ENCODE data around the gene GPC3.

GPC3 gene

DNA sequence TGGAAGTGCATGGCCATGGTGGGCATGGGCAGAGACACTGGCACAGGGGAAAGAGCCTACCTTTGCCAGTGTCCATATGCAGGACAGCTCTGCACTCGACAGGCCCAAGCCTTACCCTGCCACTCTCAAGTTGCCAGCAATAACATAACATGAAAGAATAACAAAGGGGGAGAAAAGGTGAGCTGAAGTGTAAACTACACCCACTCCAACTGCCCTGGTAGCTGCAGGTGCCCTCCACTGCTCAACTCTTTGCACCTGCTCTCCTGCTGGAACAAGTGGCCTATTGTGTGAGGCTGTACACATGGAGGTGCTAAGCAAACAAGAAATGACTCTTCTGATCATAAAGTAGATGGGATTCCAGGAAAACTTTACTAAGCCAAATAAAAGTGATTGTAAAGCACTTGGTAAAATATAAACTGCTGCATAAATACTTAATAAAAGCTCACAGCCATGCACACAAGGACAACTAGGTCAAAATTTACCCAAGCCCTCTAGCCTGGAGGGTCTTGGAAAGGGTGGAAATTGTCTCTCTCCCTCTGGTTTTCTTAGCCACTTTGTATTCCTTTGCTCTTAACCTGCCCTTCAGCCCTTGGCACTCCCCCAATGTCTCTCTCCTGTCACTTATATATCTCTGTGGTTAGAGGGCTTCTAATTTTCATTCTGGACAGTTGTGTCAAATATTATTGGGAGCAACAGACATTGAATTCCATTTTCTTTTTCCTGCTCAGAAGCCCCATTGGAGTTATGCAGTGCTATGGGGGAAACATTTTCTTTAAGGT, 308.9 kb downstream of the GPC3 start:
- no peak for DNase-seq

DNA sequence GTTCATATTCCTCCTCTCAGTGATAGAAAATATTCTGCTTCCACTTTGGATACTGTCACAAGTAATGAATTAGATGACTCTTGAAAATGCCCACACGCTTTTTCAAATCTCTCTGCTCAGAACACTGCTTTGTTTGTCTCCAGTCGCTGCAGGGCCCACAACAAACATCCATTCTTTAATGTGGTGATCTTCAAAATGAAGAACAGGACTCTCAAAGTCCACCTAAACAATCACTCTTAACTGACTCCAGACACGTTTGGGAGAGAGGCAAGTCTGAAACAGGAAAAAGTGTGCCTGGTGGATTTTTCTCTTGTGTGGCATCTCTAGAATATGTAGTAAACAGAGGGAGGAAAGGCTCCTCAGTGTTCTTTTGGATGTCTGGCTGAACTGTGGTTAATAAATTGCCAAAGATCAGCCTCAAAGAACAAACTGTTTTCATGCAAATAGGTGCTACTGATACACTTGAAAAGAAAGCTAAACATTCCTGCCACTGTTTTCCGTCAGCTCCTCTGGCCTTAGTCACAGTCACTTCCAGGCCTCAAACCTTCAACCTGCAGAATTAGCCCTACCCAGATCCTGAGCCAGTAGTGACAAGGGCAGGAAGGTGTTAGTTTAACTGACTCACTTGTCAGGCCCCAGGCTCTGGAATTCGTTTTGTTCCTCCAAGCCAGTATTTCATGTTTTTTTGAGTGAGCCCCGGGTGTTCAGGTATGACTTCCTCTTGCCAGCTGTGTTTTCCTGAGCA, 310.5 kb downstream of the GPC3 start:
- no peak for DNase-seq

DNA sequence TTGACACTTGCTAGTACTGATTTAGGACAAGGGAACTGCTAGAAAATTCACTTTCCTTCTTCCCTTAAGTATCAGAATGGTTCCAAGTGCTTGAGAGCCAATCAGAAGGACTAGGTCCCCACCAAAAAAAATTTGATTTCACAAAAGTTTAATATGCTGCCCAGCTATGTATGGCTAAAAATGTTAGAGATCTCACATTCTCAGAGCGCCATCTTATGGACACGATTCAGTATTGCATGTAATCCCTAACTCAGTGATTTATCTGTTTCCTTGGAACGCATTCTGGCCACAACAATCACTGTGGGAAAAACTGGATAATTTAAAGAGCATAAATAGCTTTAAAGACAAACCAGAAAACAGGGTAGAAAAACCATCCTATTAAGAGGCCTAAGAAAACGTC, 315.0 kb downstream of the GPC3 start:
- peak; percentile 55 to 57 for DNase-seq

DNA sequence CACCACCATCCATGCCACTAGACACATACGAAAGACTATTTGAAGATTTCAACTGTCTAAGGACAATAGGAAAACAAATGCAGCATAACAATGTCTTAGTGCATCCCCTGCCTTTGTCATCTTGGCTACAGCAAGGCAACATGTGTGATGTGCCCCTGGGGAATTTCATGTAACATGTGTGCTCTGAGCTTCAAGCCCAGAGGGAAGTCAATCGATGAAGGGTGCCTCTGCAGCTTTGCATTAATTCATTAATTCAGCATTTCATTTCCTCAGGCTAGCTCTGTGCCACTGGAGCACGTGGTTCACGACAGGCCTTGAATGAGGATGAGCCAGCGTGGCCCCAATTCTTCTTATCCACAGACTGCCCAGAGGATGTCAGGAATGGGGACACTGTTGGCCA, 316.2 kb downstream of the GPC3 start:
- no peak for DNase-seq

DNA sequence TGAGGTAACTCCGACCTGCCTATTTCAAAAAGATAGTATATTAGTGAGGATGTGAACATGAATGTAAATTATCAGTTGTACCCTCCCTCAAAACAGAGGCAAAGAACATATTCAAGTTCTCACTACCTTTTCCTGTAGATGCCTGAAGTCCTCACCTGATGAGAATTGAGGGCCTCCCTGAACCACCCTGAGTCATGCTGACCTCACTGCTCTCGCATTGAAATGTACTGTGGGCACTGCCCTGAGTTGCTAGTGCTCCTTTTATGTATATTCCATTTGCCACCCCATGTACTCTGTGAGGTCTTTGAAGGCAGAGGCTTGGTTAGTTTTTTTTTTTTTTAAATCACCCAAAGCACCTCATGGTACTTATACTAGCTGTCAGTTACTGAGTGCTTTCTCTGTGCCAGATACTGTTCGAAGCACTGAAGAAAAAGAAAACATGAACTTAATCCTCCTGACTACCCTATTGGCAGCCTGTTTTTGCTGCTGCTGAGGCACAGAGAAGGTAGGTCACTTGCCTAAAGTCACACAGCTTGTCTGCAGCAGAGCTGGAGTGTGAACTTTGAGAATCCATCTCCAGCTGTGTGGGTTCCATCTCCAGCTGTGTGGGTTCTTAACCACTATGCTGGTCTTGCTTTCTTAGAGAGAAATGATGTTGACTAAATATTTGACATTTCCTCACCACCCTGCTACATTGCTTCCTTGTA, 317.0 kb downstream of the GPC3 start:
- DNase-seq, result no peak

DNA sequence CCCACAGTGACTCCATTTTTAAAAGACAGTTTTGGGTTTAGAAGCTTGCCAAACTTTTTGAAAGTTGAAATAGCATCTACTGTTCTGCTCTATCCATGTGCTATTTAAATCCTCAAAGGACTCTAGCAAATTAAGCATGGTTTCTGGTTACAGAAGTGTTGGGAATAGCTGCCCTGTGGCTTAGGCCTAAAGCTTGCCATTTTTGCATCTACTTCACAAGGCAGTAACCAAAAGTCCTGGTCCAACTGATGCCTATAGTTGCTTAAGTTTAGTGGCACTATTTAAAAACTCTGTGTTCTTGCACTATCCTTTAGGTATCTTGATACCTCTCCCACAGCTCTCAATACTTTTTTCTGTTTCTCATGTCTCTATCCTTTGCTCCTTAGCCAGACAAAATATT, 319.1 kb downstream of the GPC3 start:
- DNase-seq, result no peak

DNA sequence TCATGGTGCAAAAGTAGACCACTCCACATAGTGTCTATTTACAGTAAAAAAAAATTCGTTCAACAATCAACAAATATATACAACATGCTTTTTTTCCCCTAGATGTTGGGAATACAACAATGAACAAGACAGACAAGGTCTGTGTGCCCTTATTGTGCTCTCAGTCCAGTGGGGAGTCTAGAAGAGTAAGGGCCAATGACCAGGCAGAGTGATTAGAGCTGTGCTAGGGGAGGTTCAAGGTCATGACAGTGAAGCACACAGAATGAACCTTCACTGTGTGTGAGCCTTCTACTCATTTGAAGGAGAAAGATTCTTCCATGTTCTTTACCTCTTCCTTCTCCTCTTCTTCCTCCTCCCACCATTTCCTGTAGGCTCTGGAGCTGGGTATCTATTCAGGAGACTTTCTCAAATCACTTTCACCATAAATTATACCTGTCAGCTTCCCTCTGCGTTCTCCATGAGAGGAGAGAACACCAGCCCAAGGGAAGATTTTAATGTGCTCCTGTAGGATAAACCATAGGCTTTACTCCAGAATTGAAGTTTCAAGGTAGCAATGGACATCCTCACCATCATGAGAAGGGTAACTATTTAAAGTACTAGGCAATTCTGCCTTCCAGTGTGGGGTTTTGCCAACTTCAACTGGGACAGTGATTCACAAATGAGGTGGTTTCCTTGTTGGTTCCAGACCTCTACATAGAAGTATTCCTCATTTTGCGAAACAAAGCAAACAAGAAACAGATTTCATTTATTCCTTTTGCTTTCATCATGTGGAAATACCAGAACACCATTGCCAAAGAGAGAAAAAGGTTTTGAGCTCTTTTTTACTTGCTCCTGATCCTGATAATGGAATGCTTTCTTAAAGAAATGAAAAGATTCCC, 323.2 kb downstream of the GPC3 start:
- DNase-seq, result peak; percentile 24 to 40

DNA sequence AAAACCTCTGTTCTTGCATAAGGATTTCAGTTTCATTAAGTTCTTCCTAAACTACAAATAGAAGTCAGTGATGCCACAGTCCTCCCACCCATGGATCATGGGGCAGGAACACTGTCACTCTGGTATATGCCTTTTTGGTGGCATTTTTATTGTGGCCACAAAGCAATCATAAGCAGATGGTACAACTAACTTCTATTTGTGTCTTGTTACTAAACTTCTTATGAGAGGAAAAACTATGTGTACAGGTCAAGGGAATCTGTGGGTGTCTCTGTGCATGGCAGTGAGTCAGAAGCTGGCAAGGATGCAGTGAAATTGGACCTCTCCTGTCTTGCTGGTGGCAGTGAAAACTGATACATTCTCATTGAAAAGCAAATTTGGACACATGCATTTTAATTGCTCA, 325.1 kb downstream of the GPC3 start:
- DNase-seq, result peak; percentile 81 to 86

DNA sequence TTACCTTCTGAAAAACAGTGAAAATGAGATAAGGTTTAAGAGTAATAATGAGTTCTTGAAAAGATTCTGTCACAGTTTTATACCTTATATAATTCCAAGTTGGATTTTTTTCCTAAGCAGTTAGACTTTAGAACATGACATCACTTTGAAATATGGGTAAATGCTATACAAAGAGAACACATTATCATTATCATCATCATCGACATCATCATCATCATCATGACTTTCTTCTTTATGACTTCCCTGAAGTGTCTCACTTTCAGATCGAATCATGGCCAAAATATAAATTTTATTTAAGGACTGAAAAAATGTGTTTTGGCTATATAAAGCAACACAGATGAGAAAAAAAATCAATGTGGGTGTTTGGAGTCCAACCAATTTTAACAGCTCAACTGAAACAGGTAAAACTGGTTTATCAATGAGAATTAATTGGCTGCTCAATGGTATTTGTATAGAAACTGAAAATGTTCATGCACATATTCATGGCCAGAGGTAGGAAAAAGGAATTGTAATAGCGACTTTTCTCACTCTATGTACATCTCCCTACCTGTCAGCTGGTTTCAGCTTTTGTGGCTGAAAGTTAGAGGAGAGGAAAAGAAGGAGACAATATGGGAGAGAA, 327.0 kb downstream of the GPC3 start:
- DNase-seq, result no peak

DNA sequence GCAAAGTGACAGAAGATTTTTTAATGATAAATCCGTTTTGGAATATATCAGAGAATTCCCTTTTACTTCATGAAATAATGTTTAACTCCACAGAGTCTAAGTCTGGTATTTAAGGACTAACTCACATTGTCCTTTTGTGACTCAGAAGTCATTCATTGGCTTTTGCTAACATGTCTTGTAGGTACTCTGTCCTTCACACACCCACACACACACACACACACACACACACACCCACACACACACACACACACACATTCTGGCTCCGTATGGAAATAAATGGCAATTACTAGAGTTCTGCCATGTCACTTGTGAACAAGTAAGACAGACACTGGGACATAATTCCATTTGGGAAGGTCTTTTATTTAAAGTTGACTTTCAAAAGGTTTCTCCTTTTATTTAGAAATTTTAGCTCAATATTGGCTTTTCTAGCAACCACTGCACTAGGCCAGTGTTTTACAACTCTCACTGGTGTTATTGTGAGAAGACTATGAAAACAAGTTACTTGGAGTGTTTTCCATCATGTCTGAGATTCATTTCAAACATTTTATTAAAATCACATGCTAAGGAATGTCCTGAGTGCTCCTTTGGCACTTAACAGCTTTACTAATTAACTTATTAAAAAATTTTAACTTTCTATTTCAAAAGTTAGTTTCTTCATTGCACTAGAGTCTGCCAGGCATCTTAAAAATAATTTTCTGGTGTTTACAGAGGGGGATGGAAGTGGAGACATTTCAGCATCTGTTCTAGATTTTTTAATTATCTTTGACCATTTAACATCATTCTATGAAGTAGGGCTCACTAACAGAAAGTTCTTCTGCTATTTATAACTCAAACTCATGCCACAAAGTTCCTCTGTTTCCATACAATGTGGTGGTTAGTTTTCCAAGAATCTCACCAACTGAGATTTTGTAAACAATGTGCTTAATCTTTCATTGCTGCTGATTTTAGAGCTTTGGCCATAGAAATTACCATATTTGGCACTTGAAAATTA, 329.8 kb downstream of the GPC3 start:
- DNase-seq, result peak; percentile 17 to 51

DNA sequence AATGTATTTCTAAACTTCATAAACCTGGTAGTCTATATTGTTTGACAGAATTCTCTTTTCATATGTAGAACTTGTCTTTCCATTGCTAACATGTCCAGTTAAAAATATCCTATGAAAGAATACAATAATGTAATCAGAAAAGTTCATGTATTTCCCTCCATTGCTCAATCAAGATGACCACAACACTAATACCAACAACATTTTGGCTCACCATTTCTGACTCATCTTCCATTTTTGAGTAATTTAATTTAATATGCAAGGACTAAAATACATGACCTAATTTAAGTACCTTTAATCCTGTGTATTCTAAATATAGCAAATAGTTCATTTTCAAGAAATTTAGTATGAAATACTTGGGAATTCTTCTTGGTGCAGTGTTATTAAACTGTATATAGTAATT, 330.6 kb downstream of the GPC3 start:
- peak in 1 of 2 donors; percentile 61 for DNase-seq

DNA sequence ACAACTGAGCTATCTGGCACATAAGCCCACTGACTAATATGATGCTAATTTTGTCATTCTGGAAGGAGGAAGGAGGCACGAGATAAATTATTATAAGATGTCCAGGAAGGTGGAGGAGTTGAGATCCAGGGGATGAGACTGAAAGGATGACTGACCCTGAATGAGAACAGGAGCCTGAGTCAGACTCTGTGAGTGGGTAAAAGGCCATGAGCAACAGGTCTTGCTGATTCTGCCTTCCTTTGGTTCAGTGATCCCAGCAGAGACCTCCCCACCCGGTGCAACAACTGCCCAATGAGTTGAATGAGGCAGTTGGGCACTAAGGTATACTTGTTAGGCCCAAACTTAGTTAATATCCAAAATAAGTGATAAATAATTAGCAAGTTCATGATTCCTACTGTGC, 332.0 kb downstream of the GPC3 start:
- DNase-seq, result peak; percentile 46 to 73

DNA sequence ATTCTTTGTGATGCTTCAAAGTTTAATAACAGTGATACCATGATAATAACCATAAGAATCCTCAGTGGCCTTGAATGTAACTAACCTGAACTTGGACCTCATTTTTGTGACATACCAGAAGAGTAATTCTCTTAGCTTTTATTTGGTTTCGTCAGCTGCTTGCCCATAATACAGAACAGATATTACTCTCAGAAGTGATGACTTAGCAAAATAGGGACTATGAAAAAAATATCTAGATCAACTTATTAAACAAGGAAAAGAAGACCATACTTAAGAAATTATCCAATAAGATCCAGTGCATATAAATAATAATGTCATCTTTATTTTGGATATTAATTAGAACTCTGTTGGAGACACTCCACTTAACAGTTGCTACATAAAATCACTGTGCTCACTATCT, 333.2 kb downstream of the GPC3 start:
- DNase-seq, result no peak

DNA sequence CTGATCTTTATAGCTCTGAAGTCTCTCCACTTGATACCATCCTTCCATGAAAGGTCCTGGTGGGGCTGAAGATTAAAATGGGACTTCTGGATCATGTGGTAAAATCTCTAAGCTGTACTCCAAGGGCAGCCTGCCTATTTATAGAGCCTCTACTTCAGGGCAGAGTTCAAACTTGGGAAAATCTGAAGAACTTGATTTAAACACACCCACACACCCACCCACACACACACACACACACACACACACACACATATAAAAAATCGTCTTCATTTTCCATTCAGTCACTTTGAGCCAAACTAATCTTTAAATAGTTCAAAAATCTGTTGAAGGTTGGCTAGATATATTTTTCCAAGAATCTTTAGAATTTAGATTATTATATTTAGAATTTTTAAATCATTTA, 335.2 kb downstream of the GPC3 start:
- DNase-seq, result peak; percentile 31 to 55

DNA sequence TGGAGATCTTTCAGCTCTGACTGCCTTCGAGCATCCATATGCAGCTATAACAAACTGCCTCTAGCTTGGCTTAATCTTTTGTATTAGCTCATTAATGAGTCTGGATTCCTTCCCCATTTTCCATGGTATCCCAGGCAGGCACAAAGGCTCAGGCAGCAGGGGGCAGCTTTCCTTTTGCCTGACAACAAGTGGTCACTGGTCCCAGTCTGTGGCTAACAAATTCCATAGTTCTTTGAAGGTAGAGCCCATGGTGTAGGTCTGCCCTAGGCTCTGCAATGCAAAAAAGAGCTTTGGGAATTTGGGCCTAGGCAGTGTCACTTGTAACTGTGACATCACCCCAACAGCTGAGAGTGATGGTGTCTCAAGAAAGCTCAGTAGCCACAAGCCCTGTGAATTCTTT, 335.7 kb downstream of the GPC3 start:
- no peak for DNase-seq

DNA sequence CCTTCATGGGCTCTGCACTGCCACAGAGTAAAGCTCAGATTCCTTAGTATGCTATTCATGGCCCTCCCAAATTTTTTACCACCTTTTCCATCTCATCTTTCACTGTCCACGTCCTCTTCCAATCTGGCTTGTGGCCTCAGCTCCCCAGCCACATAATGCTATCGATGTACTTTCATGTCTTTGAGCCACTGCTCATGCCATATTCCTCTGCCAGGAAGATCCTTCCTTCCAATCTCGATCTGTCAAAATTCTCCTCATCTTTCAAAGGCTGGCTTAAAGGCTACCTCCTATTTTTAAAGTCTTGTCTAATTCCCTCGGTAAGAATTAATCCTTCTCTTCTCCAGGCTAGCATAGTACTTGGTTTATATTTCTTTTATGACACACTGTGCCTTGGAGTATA, 336.8 kb downstream of the GPC3 start:
- DNase-seq, result no peak

DNA sequence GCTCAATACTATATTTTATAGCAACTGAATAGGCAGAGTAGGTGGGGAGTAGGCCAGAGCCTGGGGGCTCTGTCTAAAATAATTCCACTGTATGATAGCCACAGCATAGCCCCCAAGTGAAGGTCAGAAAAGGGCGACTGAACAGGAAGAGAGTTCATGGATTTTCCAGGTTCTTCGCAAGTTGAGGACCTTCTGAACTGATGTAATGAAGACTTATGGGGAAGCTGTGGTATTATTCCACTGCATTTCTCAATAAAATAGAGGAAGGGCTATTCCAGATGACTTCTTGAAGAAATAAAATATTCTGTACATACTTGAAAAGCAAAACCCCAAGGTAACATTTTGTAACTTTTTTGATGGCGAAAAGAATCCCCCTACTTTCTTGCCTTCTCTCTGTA, 338.7 kb downstream of the GPC3 start:
- DNase-seq, result peak; percentile 58 to 76

DNA sequence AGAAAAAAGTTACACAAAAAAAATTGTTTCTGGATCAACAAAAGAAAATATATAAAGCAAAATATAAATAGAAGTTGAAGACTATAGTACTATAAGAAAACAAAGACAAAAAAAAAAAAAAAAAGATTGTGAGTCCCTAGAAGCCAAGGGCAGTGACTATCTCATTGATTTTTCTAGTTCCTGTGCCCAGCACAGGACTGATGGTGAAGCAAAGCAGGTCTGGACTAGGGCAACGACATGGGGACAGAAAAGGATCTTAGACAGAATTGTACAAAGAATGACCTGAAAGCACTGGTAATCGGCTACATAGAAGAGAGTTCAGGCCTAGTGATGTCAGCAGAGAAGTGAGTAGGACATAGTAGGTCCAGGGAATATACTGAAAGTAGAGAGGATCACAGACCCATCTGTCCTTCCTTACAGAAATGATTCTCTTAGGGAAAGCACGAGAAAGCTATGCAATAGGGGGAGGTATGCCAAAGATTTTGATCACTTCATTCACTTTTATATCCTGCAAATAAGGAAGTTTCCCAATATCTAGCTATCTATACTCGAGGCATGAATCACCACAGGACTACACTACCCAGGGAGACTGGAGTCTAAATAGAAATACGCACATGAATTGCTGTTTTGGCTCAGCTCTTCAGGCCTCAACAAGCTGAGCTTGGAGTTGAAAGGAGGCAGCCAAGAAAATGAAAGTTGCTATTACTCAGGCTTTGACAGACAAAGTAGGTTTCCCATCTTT, 339.2 kb downstream of the GPC3 start:
- peak; percentile 73 to 74 for DNase-seq

DNA sequence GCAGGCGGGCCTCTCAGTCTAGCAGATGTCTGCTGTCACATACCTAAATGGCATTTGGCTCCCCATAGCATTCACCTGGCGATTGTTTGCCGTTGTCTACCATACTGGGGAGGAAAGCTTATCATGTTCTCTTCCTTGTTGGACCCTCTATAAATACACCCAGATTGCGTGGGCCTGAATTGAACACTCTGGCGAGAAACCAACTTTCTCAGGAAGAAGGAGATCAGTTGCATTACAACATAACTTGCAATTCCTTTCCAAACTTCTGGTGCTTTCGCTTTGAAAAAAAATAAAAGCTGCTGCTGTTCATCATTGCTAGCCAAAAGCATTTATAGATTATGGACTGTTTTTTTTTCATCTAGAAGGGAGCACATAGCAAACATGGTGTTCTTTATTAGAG, 340.1 kb downstream of the GPC3 start:
- DNase-seq, result no peak
